ENCODE measurements around the gene SLC7A5. TPM values are rescaled to one million over a fixed set of nuclear protein-coding genes. Genes with fewer than 3 reads are reported as not detected.

The SLC7A5 gene
- total and polyA plus RNA-seq, 2 of the 4 experiments (the other 2 are of a cell fraction), result 11.3 to 101 TPM

GRCh38 chr16:87790292-87791100 is 78.8 kb downstream of the SLC7A5 start:
- peak; percentile 33 for DNase-seq

More at GRCh38 chr16:87790292-87791100, 78.8 kb downstream of the SLC7A5 start:
- intact Hi-C loops (cut with micrococcal nuclease) (no loop called here), dilution Hi-C loops (cut with HindIII; ENCODE audit: low sequenced_read_pairs, unreplicated experiment) (no loop called here), in situ Hi-C loops (cut with MboI; ENCODE audit: low sequenced_read_pairs) (no loop called here)
- no TSS peak for BruUV-seq (replicated peaks)
- peak overlapping the region; percentile 87 for H2AFZ ChIP-seq (replicated peaks; ENCODE audit: low read length, poor library complexity)
- H3K4me2 ChIP-seq (ENCODE audit: low read depth, low read length), result no peak overlapping the region
- no peaks in the 10 kb centered on the region for H3K9me3 ChIP-seq (ENCODE audit: control insufficient read depth, insufficient read depth, low read length)
- H2BK120ac ChIP-seq (ENCODE audit: low read depth, low read length), result peak overlapping the region; percentile 86
- H3K4me1 ChIP-seq (ENCODE audit: control insufficient read depth, insufficient read depth, low read length), result peaks cover 25% of the 10 kb centered on the region
- peak overlapping the region; percentile 64; the same call in 2 of the 3 replicates for H2BK15ac ChIP-seq (ENCODE audit: low read depth, low read length)
- H3K9me1 ChIP-seq (ENCODE audit: insufficient read depth, low read length), result peaks cover 19% of the 10 kb centered on the region
- H4K5ac ChIP-seq (ENCODE audit: low read depth, low read length), result peak overlapping the region; percentile 26; the same call in 1 of the 2 replicates
- ChIA-PET POLR2A (ENCODE audit: unreplicated experiment) (interaction anchor here (0.5 kb wide), 1 partner anchor 79 kb away, joined by 3 read pairs; no protein-coding TSS in a partner anchor), CTCF (interaction anchor here (0.9 to 2.4 kb wide), 4 partner anchors 9 to 81 kb away, joined by 3 to 10 read pairs (median 6); no protein-coding TSS in a partner anchor)
- H4K8ac ChIP-seq (ENCODE audit: low read depth in 2 of 2, low read length in 2 of 2), result peak overlapping the region in 1 of 2 experiments; percentile 71; a peak in 3 of 4 replicates
- peak overlapping the region; percentile 85; the same call in 1 of the 2 replicates for H3K14ac ChIP-seq (replicated peaks; ENCODE audit: low read depth, low read length)
- H3K36me3 ChIP-seq (ENCODE audit: control insufficient read depth, insufficient read depth, low read length), result no peaks in the 10 kb centered on the region
- peak overlapping the region; percentile 42; the same call in 1 of the 2 replicates for H3K56ac ChIP-seq (ENCODE audit: extremely low read depth, insufficient read depth, low read length)
- no peaks in the 10 kb centered on the region for H3K27me3 ChIP-seq (ENCODE audit: control insufficient read depth, insufficient read depth, low read length)
- peak overlapping the region; percentile 86 for H4K91ac ChIP-seq (ENCODE audit: insufficient read depth, low read depth, low read length)
- H2AK5ac ChIP-seq (ENCODE audit: low read depth, low read length), result peak overlapping the region; percentile 3; the same call in 1 of the 2 replicates
- TF ChIP-seq CEBPB (IDR thresholded peaks at IDR 0.05; ENCODE audit: low read depth, low read length), result no peak
- no peak for TF ChIP-seq MXI1 (IDR thresholded peaks at IDR 0.05; ENCODE audit: borderline replicate concordance, low read depth, low read length)
- no peak for TF ChIP-seq SMC3 (IDR thresholded peaks at IDR 0.05; ENCODE audit: low read depth, low read length)
- TF ChIP-seq, protein P1, sequence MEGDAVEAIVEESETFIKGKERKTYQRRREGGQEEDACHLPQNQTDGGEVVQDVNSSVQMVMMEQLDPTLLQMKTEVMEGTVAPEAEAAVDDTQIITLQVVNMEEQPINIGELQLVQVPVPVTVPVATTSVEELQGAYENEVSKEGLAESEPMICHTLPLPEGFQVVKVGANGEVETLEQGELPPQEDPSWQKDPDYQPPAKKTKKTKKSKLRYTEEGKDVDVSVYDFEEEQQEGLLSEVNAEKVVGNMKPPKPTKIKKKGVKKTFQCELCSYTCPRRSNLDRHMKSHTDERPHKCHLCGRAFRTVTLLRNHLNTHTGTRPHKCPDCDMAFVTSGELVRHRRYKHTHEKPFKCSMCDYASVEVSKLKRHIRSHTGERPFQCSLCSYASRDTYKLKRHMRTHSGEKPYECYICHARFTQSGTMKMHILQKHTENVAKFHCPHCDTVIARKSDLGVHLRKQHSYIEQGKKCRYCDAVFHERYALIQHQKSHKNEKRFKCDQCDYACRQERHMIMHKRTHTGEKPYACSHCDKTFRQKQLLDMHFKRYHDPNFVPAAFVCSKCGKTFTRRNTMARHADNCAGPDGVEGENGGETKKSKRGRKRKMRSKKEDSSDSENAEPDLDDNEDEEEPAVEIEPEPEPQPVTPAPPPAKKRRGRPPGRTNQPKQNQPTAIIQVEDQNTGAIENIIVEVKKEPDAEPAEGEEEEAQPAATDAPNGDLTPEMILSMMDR (conservative IDR thresholded peaks at IDR 0.05; ENCODE audit: low read depth, low read length), result no peak
- TF ChIP-seq RCOR1 (IDR thresholded peaks at IDR 0.05; ENCODE audit: insufficient replicate concordance, low read length), result no peak
- no peak; the same call in 1 of the 2 replicates for TF ChIP-seq MAZ (IDR thresholded peaks at IDR 0.05; ENCODE audit: borderline replicate concordance, low read depth, low read length)
- peak overlapping the region; percentile 65 for H3K18ac ChIP-seq (ENCODE audit: low read depth, low read length)
- no peak overlapping the region for H3K9ac ChIP-seq (ENCODE audit: low read depth, low read length)
- H2AK9ac ChIP-seq (replicated peaks; ENCODE audit: low read depth, low read length, poor library complexity), result peak overlapping the region; percentile 80
- peak overlapping the region; percentile 93 for H3K4ac ChIP-seq (ENCODE audit: low read depth, low read length)
- no peaks in the 10 kb centered on the region for H4K20me1 ChIP-seq (ENCODE audit: insufficient read depth, low read length)
- peak overlapping the region; percentile 39; the same call in 1 of the 2 replicates for H3K27ac ChIP-seq (ENCODE audit: insufficient read depth, low read length)
- H2BK5ac ChIP-seq (ENCODE audit: low read depth, low read length, poor library complexity, severe bottlenecking), result peak overlapping the region; percentile 84
- H3K79me1 ChIP-seq (ENCODE audit: low read depth in 1 of 2, low read length in 2 of 2), result no peaks in the 10 kb centered on the region
- 37% methylated on average over 2 of the region's 17 CpGs; no CpG with 5 or more reads in 1 of the 2 experiments for WGBS, 2 experiments (ENCODE audit: extremely low coverage in 2 of 2, insufficient read length in 1 of 2)
- ATAC-seq (ENCODE audit: low read depth), result peak; percentile 57
- H2BK20ac ChIP-seq (ENCODE audit: low read depth, low read length), result peak overlapping the region; percentile 61
- no peak overlapping the region for H3K4me3 ChIP-seq (ENCODE audit: insufficient read depth, low read depth, low read length)
- H3K23ac ChIP-seq (ENCODE audit: low read depth, low read length), result peak overlapping the region; percentile 64; the same call in 1 of the 2 replicates
